Lung microvascular endothelial cell (primary cell): Measurements from ENCODE around the gene OR2T2. TPM values are rescaled to one million over a fixed set of nuclear protein-coding genes. Genes with fewer than 3 reads are reported as not detected.
"Not testable (repeated sequence)": the region's sequence is repeated elsewhere in the genome, so short reads cannot be mapped to it uniquely, and the experiment has no call there.

Source experiments
- DNase-seq, 2 donors: peaks; one replicate each; pipeline versions ENCODE4 v3.0.0 to v3.0.0-alpha.2; 2010; ENCODE audit warnings: low read depth in 2 of 2
- total RNA-seq: library from RNA; depleted of rRNA; stranded (reverse); fragments of >200 nt; gene quantifications from 2 replicates; pipeline ENCODE4 v1.2.1, GENCODE V29; 2014

OR2T2 gene
- total RNA-seq, 1 donor from 2014 or later, result not detected

DNA sequence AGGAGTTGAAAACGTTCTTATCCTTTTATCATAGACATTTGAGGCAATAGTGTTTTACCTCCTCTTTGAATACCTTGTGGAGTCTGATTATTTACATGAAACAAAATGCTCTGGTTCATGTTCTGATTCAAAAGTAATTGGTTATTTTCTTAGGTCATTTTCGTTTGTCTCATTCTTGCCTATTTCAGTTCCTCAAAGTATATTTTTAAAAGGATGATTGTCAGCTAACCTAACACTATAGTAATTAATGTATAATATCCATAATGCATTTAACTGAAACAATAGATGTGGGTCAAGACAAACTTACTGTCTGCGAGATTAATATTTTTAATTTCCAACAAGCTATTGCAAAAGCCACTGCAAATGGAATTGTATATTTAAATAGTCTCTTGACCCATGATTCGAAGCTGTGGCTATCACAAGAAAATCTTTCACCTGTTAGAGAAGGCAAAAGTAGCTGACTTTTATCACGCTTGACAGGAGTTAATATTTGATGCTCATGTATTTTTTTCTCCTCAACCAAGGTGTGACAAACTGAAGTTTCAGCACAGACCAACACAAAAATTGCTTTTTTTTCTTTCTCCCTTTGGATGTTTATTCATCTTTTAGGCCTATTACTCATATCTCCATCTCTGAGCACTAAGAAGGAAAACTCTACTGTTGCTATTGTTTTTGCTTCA is 5.2 kb downstream of the OR2T2 start:
- not testable (repeated sequence) for DNase-seq

GRCh38 chr1:248453619-248454018 is 8.2 kb downstream of the OR2T2 start:
- not testable (repeated sequence) for DNase-seq

GRCh38 chr1:248455045-248455444 is 9.6 kb downstream of the OR2T2 start:
- DNase-seq, result not testable (repeated sequence)

- not testable (repeated sequence) for DNase-seq
Measured at GRCh38 chr1:248456635-248457034, 11.2 kb downstream of the OR2T2 start.

GRCh38 chr1:248459117-248459516 is 13.7 kb downstream of the OR2T2 start:
- not testable (repeated sequence) for DNase-seq

- no peak for DNase-seq
Measured at GRCh38 chr1:248471154-248471553, 25.7 kb downstream of the OR2T2 start.

GRCh38 chr1:248472111-248472510 is 26.7 kb downstream of the OR2T2 start:
- not testable (repeated sequence) for DNase-seq

DNA sequence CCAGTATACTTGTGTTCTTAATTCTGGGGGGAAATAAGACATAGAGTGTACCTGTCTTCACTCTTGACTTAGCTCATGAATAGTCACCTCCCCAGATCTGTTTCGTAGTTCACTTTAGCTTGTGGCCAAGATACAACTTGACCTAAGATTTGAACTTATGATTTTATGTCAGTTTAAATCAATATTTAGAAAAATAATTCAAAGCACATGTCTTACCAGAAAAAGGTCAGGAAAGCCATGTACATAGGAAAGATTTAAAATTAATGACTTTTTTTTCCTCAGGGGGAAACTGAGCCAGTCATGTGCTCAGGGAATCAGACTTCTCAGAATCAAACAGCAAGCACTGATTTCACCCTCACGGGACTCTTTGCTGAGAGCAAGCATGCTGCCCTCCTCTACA is 27.6 kb downstream of the OR2T2 start, which contains the start of gene OR2T3:
Gene OR2T3, plus strand, starts transcription at position 301 of the 400 bp plus-strand sequence. Its CDS starts 0 bp downstream, at position 301.
- DNase-seq, result not testable (repeated sequence)

- not testable (repeated sequence) for DNase-seq
Measured at GRCh38 chr1:248475660-248476059, 30.2 kb downstream of the OR2T2 start.

DNA sequence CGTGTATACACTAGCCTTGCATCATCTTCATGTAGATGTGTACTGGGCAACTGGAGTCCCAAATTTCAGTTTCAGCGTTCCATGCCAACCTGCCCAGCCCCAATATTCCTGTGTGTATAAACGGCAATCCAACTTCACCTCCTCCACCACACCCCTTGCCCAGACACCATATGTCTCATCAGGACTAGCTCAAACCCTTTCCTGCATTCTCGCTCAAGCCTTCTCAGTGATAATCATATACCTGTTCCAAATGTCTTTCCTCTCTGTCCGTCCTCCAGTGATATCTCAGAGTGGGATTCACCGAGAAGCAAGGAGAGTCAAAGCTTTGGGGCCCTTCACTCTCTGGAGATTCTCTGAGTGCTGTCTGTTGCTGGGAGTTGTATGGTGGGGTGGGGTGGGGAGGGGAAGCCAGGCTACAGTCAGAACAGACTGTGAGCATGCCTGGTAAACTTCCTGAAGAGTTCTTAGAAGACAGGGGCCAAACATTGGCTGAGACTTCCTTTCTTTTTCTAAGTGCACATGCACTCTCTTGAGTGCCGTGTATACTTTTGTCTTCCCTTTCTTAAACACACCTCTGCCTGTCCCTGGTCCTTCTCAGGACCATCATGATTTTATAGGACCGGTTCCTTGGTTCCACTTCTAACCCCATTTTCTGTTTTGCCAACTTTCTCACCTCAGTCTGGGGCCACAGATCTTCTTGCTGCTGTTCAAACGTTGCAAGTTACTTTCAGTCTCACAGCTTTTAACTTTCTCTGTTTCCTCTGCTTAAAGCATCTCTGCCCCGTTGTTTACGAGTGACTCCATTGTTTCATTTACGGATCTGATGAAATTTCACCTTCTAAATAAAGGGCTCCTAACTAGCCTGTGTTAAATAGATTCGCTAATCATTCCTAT is 36.5 kb downstream of the OR2T2 start:
- not testable (repeated sequence) for DNase-seq

- not testable (repeated sequence) for DNase-seq
Measured at GRCh38 chr1:248488289-248488688, 42.9 kb downstream of the OR2T2 start, which contains the start of gene OR2T5. Gene OR2T5 (plus strand): TSS chr1:248488589. CDS start chr1:248488589, 0 bp downstream.

DNA sequence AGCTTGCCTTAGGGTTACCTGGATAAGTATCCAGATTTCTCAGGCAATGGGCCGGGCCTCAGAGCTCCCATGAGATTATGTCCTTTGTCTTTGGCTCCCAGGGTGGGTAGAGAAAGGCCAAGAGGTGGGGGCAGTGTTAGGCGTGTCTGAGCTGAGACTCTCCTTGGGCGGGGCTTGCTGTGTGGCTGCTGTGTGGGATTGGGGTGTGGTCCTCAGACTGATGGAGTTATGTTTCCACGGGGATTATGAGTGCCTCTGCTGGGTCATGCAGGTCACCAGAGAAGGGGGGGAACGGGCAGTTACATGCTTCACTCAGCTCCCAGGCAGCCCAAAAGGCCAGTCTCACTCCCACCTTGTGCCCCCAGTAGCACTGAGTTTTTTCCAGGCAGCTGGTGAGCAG is 51.2 kb downstream of the OR2T2 start:
- not testable (repeated sequence) for DNase-seq

- DNase-seq, result not testable (repeated sequence)
Measured at GRCh38 chr1:248500305-248501035, 55.0 kb downstream of the OR2T2 start.

Other genes starting within 250 kb of the OR2T2 start
- not detected in 2 replicates for gene OR2M3, start 248.4 kb upstream of the OR2T2 start, total RNA-seq
- not detected in 2 replicates for gene OR2M4, start 214.2 kb upstream of the OR2T2 start, total RNA-seq
- not detected in 2 replicates for gene OR2T33, start 167.7 kb upstream of the OR2T2 start, total RNA-seq
- gene OR2T12, start 142.2 kb upstream of the OR2T2 start, total RNA-seq, result not detected in 2 replicates
- not detected in 2 replicates for gene OR2M7, start 121.1 kb upstream of the OR2T2 start, total RNA-seq
- gene OR14C36, start 96.9 kb upstream of the OR2T2 start, total RNA-seq, result not detected in 2 replicates
- gene OR2T4, start 84.0 kb upstream of the OR2T2 start, total RNA-seq, result not detected in 2 replicates
- not detected in 2 replicates for gene OR2T6, start 69.9 kb upstream of the OR2T2 start, total RNA-seq
- gene OR2T1, start 42.6 kb upstream of the OR2T2 start, total RNA-seq, result not detected in 2 replicates
- not detected in 2 replicates for gene OR2T3, start 27.7 kb downstream of the OR2T2 start, total RNA-seq
- gene OR2T5, start 43.0 kb downstream of the OR2T2 start, total RNA-seq, result not detected in 2 replicates
- not detected in 2 replicates for gene OR2G6, start 62.4 kb downstream of the OR2T2 start, total RNA-seq
- gene OR2T29, start 117.1 kb downstream of the OR2T2 start, total RNA-seq, result not detected in 2 replicates
- gene OR2T34, start 129.1 kb downstream of the OR2T2 start, total RNA-seq, result not detected in 2 replicates
- gene OR2T10, start 152.1 kb downstream of the OR2T2 start, total RNA-seq, result not detected in 2 replicates
- not detected in 2 replicates for gene OR2T11, start 189.5 kb downstream of the OR2T2 start, total RNA-seq
- not detected in 2 replicates for gene OR2T35, start 199.6 kb downstream of the OR2T2 start, total RNA-seq
- gene OR2T27, start 209.9 kb downstream of the OR2T2 start, total RNA-seq, result not detected in 2 replicates